HFF-Myc (cell line): ENCODE results near the gene CDC42SE2.

ENCODE experiments used
- DNase-seq: peaks from one replicate; pipeline ENCODE4 v3.0.0-alpha.2; 2011; ENCODE audit warnings: low read depth; ENCODE audit errors: extremely low read depth
- H3K4me3 ChIP-seq: replicated peaks from 2 replicates; pipeline ENCODE4 v1.5.1; 2011; ENCODE audit warnings: low read depth, mild to moderate bottlenecking, control low read depth, low read length
- TF ChIP-seq, protein P1 (sequence below): IDR thresholded peaks from 2 replicates; pipeline ENCODE4 v1.5.1; 2012; ENCODE audit warnings: mild to moderate bottlenecking, low read depth, low read length, control low read depth; ENCODE audit errors: missing control alignments

CDC42SE2 gene

DNA sequence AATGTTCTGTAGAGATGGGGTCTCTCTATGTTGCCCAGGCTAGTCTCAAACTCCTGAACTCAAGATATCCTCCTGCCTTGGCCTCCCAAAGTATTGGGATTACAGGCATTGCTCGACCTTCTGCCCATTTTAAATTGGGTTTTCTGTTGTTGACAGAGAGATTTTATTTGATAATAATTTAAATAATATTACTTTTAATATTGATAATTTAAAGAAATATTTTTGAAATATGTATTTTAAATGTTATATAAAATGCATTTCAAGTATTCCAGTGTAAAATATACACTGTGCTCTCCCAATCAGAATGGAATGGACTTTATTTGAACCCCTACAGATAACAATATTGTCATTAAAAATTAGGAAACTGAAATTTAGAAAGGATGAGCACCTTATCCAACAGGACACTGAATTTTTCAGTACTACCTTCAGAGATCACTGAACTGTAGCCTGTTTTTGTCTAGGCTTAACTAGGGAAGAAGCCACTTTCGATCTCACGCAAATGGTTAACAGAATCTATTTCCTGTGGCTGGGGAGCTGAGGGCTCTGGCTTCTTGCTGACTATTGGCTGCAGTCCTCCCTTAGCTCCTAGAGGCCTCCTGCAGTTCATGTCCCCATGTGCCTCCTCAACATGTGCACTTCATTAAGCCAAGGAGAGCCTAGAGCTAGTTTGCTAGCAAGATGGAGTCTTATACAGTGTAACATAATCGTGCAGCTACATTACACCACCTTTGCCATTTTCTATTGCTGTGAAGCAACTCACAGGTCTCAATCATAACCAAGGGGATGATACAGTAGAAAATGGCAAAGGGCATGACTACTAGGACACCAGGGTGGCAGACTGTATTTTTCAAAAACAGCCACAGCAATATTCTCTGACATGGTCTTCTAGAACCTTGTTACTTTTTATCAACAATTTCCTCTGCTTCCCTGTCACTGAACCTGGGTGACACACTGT, 150.0 kb downstream of the CDC42SE2 start:
- DNase-seq, result peak; percentile 46
- TF ChIP-seq, protein P1, sequence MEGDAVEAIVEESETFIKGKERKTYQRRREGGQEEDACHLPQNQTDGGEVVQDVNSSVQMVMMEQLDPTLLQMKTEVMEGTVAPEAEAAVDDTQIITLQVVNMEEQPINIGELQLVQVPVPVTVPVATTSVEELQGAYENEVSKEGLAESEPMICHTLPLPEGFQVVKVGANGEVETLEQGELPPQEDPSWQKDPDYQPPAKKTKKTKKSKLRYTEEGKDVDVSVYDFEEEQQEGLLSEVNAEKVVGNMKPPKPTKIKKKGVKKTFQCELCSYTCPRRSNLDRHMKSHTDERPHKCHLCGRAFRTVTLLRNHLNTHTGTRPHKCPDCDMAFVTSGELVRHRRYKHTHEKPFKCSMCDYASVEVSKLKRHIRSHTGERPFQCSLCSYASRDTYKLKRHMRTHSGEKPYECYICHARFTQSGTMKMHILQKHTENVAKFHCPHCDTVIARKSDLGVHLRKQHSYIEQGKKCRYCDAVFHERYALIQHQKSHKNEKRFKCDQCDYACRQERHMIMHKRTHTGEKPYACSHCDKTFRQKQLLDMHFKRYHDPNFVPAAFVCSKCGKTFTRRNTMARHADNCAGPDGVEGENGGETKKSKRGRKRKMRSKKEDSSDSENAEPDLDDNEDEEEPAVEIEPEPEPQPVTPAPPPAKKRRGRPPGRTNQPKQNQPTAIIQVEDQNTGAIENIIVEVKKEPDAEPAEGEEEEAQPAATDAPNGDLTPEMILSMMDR, result no peak
- H3K4me3 ChIP-seq, result no peak overlapping the region

DNA sequence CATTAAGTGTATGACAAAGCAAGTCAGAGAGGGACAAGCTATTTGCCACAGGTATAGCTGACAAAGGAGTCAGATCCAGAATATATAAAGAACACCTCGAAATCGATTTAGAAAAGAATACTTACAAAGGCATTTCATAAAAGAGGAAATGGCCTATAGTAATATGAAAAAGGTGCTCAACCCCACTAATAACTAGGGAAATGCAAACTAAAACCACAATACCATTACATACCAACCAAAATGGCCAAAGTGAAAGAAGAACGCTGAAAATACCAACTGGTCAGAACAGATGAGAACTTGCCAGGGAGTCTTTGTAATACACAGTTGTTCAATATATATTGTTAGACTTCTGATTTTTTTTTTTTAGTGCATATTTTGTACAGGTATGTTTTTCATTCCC, 152.9 kb downstream of the CDC42SE2 start:
- DNase-seq, result no peak
- no peak overlapping the region for H3K4me3 ChIP-seq
- TF ChIP-seq, protein P1, result no peak

DNA sequence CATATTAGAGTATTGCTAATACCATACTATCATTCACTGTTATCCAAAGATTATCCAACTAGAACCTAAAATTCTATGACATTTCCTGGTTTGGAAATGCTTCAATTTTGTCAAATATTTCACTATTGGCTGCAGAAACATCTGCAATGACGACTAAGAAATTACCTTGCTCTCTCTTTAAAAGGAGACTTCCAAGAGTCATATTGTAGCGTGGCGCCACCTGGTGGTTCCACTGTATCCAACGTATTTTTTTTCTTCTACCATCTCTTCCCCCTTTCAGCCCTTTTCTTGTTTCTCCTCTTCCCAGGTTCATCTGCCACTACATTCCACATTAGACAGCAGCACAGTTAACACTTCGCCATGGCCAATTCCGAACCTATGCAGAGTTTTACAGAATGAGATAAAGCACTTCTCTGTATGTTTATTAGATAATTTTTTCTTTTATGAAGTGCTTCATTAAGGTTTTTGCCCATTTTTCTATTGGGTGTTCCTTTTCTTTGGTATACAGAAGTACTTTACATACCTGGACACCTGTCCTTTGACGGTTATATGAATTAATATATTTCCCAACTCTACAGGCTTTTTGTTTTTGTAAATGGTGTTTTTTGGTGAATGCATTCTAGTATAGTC, 153.5 kb downstream of the CDC42SE2 start:
- TF ChIP-seq, protein P1, result peak; percentile 72
- peak; percentile 61 for DNase-seq
- no peak overlapping the region for H3K4me3 ChIP-seq

DNA sequence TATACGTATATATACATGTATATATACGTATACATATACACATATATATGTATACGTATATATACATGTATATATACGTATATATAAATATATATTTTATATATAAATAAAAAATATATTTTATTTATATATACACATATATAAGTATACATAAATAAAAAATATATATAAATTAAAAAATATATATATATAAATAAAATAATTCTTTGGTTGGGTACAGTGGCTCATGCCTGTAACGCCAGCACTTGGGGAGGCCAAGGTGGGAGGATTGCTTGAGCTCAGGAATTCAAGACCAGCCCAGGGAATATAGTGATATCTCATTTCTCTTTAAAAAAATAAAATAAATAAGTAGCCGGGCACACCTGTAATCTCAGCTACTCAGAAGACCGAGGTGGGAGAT, 155.0 kb downstream of the CDC42SE2 start:
- TF ChIP-seq, protein P1, result no peak
- H3K4me3 ChIP-seq, result no peak overlapping the region
- no peak for DNase-seq

DNA sequence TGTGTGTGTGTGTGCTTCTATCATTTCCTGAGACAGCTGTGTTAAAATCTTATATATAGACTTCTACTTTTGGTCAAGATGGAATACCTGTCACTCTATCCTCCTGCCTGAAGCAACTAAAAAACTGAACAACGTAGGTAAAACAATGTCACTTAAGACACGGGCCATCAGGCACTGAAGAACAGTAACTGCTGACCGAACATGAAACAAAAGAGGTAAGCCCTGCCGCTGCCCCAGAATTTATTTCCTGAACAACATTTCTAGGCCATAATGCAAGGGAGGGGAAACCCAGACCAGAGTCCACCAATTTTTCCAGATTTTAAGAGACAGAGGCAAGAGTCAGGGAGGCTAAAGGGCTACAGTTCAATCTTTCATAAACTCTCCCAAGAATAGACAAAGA, 156.0 kb downstream of the CDC42SE2 start:
- DNase-seq, result no peak
- TF ChIP-seq, protein P1, result no peak

DNA sequence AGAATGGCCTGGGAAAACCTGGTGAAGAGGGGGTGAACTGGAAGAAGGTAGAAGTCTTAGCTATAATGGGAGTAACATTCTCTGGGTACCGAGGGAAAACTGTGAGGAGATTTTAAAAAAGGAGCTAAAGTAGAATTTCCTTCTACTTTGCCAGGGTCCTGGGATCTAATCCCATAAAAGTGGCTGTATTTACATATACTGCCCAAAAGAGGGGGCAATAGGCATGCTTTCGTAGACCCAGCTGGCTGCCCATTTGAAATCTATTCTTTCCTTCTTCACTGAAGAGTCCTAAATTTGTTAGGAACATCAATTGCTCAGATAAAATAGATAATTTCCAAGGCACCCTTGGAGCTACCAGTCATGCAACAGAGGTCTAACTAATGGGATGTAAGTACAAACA, 159.2 kb downstream of the CDC42SE2 start:
- DNase-seq, result no peak
- TF ChIP-seq, protein P1, result peak; percentile 47
- H3K4me3 ChIP-seq, result no peak overlapping the region

More for the DNA sequence above, 156.0 kb downstream of the CDC42SE2 start:
- H3K4me3 ChIP-seq, result no peak overlapping the region
